ENCODE measurements around the gene MRNIP.
"Not testable (repeated sequence)": the region's sequence is repeated elsewhere in the genome, so short reads cannot be mapped to it uniquely, and the experiment has no call there.

MRNIP gene

GRCh38 chr5:179875741-179876609 lies 17.4 kb upstream of the MRNIP start:
- H3K4me3 ChIP-seq (ENCODE audit: low read depth, low read length): no peak overlapping the region
- no peaks in the 10 kb centered on the region for H3K9me3 ChIP-seq (ENCODE audit: control insufficient read depth, insufficient read depth, low read depth, low read length)
- H3K27me3 ChIP-seq (ENCODE audit: control insufficient read depth, insufficient read depth, low read length): no peaks in the 10 kb centered on the region
- peaks cover 67% of the 10 kb centered on the region for H3K36me3 ChIP-seq (ENCODE audit: control insufficient read depth, insufficient read depth, low read length)
- H3K27ac ChIP-seq (ENCODE audit: low read depth, low read length): no peak overlapping the region
- H3K4me1 ChIP-seq (ENCODE audit: control insufficient read depth, insufficient read depth, low read length): no peaks in the 10 kb centered on the region
- H3K9ac ChIP-seq (ENCODE audit: low read length): no peak overlapping the region

- H3K27me3 ChIP-seq (ENCODE audit: control insufficient read depth, insufficient read depth, low read length): no peaks in the 10 kb centered on the region
- H3K9me3 ChIP-seq (ENCODE audit: control insufficient read depth, insufficient read depth, low read depth, low read length): no peaks in the 10 kb centered on the region
- H3K4me3 ChIP-seq (ENCODE audit: low read depth, low read length): no peak overlapping the region
- H3K9ac ChIP-seq (ENCODE audit: low read length): no peak overlapping the region
- H3K36me3 ChIP-seq (ENCODE audit: control insufficient read depth, insufficient read depth, low read length): peaks cover 78% of the 10 kb centered on the region
- H3K27ac ChIP-seq (ENCODE audit: low read depth, low read length): no peak overlapping the region
- H3K4me1 ChIP-seq (ENCODE audit: control insufficient read depth, insufficient read depth, low read length): no peaks in the 10 kb centered on the region
Measured at GRCh38 chr5:179874536-179875292, 16.1 kb upstream of the MRNIP start.

GRCh38 chr5:179874136-179874535 lies 15.5 kb upstream of the MRNIP start:
- H3K36me3 ChIP-seq (ENCODE audit: control insufficient read depth, insufficient read depth, low read length): peaks cover 82% of the 10 kb centered on the region

GRCh38 chr5:179873588-179874110 lies 15.0 kb upstream of the MRNIP start:
- Histone ChIP-seq H3K4me1 (ENCODE audit: control insufficient read depth, insufficient read depth, low read length) (no peaks in the 10 kb centered on the region), H3K27ac (ENCODE audit: low read depth, low read length) (no peak overlapping the region), H3K9ac (ENCODE audit: low read length) (no peak overlapping the region), H3K4me3 (ENCODE audit: low read depth, low read length) (no peak overlapping the region), H3K9me3 (ENCODE audit: control insufficient read depth, insufficient read depth, low read depth, low read length) (no peaks in the 10 kb centered on the region), H3K27me3 (ENCODE audit: control insufficient read depth, insufficient read depth, low read length) (no peaks in the 10 kb centered on the region), H3K36me3 (ENCODE audit: control insufficient read depth, insufficient read depth, low read length) (peaks cover 81% of the 10 kb centered on the region)

More at GRCh38 chr5:179874136-179874535, 15.5 kb upstream of the MRNIP start:
- Histone ChIP-seq H3K4me1 (ENCODE audit: control insufficient read depth, insufficient read depth, low read length) (no peaks in the 10 kb centered on the region), H3K4me3 (ENCODE audit: low read depth, low read length) (no peak overlapping the region), H3K27ac (ENCODE audit: low read depth, low read length) (no peak overlapping the region), H3K27me3 (ENCODE audit: control insufficient read depth, insufficient read depth, low read length) (no peaks in the 10 kb centered on the region), H3K9me3 (ENCODE audit: control insufficient read depth, insufficient read depth, low read depth, low read length) (no peaks in the 10 kb centered on the region), H3K9ac (ENCODE audit: low read length) (no peak overlapping the region)

- H3K36me3 ChIP-seq (ENCODE audit: control insufficient read depth, insufficient read depth, low read length): peaks cover 79% of the 10 kb centered on the region
Measured at GRCh38 chr5:179872828-179873575, 14.4 kb upstream of the MRNIP start.

GRCh38 chr5:179872055-179872827 lies 13.6 kb upstream of the MRNIP start:
- Histone ChIP-seq H3K4me3 (ENCODE audit: low read depth, low read length) (no peak overlapping the region), H3K27ac (ENCODE audit: low read depth, low read length) (no peak overlapping the region), H3K27me3 (ENCODE audit: control insufficient read depth, insufficient read depth, low read length) (no peaks in the 10 kb centered on the region), H3K36me3 (ENCODE audit: control insufficient read depth, insufficient read depth, low read length) (peaks cover 77% of the 10 kb centered on the region), H3K9ac (ENCODE audit: low read length) (no peak overlapping the region), H3K9me3 (ENCODE audit: control insufficient read depth, insufficient read depth, low read depth, low read length) (no peaks in the 10 kb centered on the region), H3K4me1 (ENCODE audit: control insufficient read depth, insufficient read depth, low read length) (no peaks in the 10 kb centered on the region)

More at GRCh38 chr5:179872828-179873575, 14.4 kb upstream of the MRNIP start:
- Histone ChIP-seq H3K9ac (ENCODE audit: low read length) (no peak overlapping the region), H3K9me3 (ENCODE audit: control insufficient read depth, insufficient read depth, low read depth, low read length) (no peaks in the 10 kb centered on the region), H3K27me3 (ENCODE audit: control insufficient read depth, insufficient read depth, low read length) (no peaks in the 10 kb centered on the region), H3K4me3 (ENCODE audit: low read depth, low read length) (no peak overlapping the region), H3K27ac (ENCODE audit: low read depth, low read length) (no peak overlapping the region), H3K4me1 (ENCODE audit: control insufficient read depth, insufficient read depth, low read length) (no peaks in the 10 kb centered on the region)

- not testable (repeated sequence) for H3K4me3 ChIP-seq (ENCODE audit: low read depth, low read length); H3K9me3 ChIP-seq (ENCODE audit: control insufficient read depth, insufficient read depth, low read depth, low read length); H3K27ac ChIP-seq (ENCODE audit: low read depth, low read length); H3K27me3 ChIP-seq (ENCODE audit: control insufficient read depth, insufficient read depth, low read length); H3K4me1 ChIP-seq (ENCODE audit: control insufficient read depth, insufficient read depth, low read length); H3K9ac ChIP-seq (ENCODE audit: low read length)
- peaks cover 84% of the 10 kb centered on the region for H3K36me3 ChIP-seq (ENCODE audit: control insufficient read depth, insufficient read depth, low read length)
Measured at GRCh38 chr5:179871533-179871932, 12.9 kb upstream of the MRNIP start.

GRCh38 chr5:179870952-179871351 lies 12.3 kb upstream of the MRNIP start:
- Histone ChIP-seq H3K9ac (ENCODE audit: low read length) (no peak overlapping the region), H3K4me3 (ENCODE audit: low read depth, low read length) (no peak overlapping the region), H3K27ac (ENCODE audit: low read depth, low read length) (no peak overlapping the region), H3K4me1 (ENCODE audit: control insufficient read depth, insufficient read depth, low read length) (no peaks in the 10 kb centered on the region), H3K27me3 (ENCODE audit: control insufficient read depth, insufficient read depth, low read length) (no peaks in the 10 kb centered on the region), H3K36me3 (ENCODE audit: control insufficient read depth, insufficient read depth, low read length) (peaks cover 84% of the 10 kb centered on the region), H3K9me3 (ENCODE audit: control insufficient read depth, insufficient read depth, low read depth, low read length) (no peaks in the 10 kb centered on the region)

GRCh38 chr5:179870403-179870903 lies 11.8 kb upstream of the MRNIP start:
- peaks cover 82% of the 10 kb centered on the region for H3K36me3 ChIP-seq (ENCODE audit: control insufficient read depth, insufficient read depth, low read length)
- no peaks in the 10 kb centered on the region for H3K4me1 ChIP-seq (ENCODE audit: control insufficient read depth, insufficient read depth, low read length)
- H3K4me3 ChIP-seq (ENCODE audit: low read depth, low read length): no peak overlapping the region
- no peak overlapping the region for H3K9ac ChIP-seq (ENCODE audit: low read length)
- no peak overlapping the region for H3K27ac ChIP-seq (ENCODE audit: low read depth, low read length)
- no peaks in the 10 kb centered on the region for H3K27me3 ChIP-seq (ENCODE audit: control insufficient read depth, insufficient read depth, low read length)
- H3K9me3 ChIP-seq (ENCODE audit: control insufficient read depth, insufficient read depth, low read depth, low read length): no peaks in the 10 kb centered on the region

All from HUES6 (cell line).